Breast epithelium (tissue), 4 donors: Measurements from ENCODE around the gene MSX2. TPM values are rescaled to one million over a fixed set of nuclear protein-coding genes. Genes with fewer than 3 reads are reported as not detected.

Experiments used
- DNase-seq, 2 donors: peaks; one replicate each; pipeline ENCODE4 v3.0.0-alpha.2; 2019; ENCODE audit warnings: low spot score in 2 of 2
- H3K27ac ChIP-seq, 2 donors: fragments of 200-600 bp; sonication (generic) in 1 of 2; one replicate each; pipeline ENCODE4 v1.5.1; 2016 to 2019; ENCODE audit warnings: mild to moderate bottlenecking in 1 of 2
- H3K27me3 ChIP-seq, 2 donors: fragments of 200-600 bp; sonication (generic) in 1 of 2; one replicate each; pipeline versions ENCODE4 v1.5.1 to v1.6.0; 2017 to 2019; ENCODE audit warnings: control low read depth in 1 of 2, mild to moderate bottlenecking in 1 of 2
- H3K36me3 ChIP-seq: fragments of 200-600 bp; one replicate; pipeline ENCODE4 v1.5.1; 2019
- H3K4me1 ChIP-seq, 2 donors: fragments of 200-600 bp; sonication (generic); one replicate each; pipeline ENCODE4 v1.5.1; 2016 to 2019; ENCODE audit warnings: control low read depth in 1 of 2
- H3K4me3 ChIP-seq, 3 donors: fragments of 200-600 bp; sonication (generic); 1 replicate in 2 of 3; 2 replicates in 1 of 3; pipeline ENCODE4 v1.5.1; 2016 to 2019; ENCODE audit warnings: mild to moderate bottlenecking in 3 of 3, moderate library complexity in 2 of 3
- H3K9me3 ChIP-seq, 2 donors: fragments of 200-600 bp; sonication (generic) in 1 of 2; one replicate each; pipeline ENCODE4 v1.5.1; 2016 to 2019; ENCODE audit warnings: control low read depth in 1 of 2
- CTCF ChIP-seq, 3 donors: fragments of 450-650 bp; IDR thresholded peaks; one replicate each; pipeline ENCODE4 v1.5.1; 2016 to 2017; ENCODE audit warnings: antibody characterized with exemption in 3 of 3, mild to moderate bottlenecking in 3 of 3, moderate library complexity in 3 of 3
- POLR2A ChIP-seq: fragments of 450-650 bp; IDR thresholded peaks from one replicate; pipeline ENCODE4 v1.6.1; 2016; ENCODE audit warnings: antibody characterized with exemption, mild to moderate bottlenecking, moderate library complexity
- POLR2AphosphoS5 ChIP-seq, 3 donors: sonication (generic); formaldehyde crosslinking; IDR thresholded peaks; one replicate each; pipeline ENCODE4 v1.6.1; 2017; ENCODE audit warnings: antibody characterized with exemption in 3 of 3
- intact Hi-C: fragments of 100-400 bp; cut with DNase I; formaldehyde crosslinking; loops from one replicate; pipeline ENCODE4 v1.15.1; 2023; ENCODE audit warnings: low total_unique reads
- total RNA-seq, 3 donors: library from RNA; depleted of rRNA; stranded (reverse); fragments of >200 nt; gene quantifications; one replicate each; pipeline ENCODE4 v1.1.0, GENCODE V29; 2016

MSX2 gene
- total RNA-seq, 3 donors from 2014 or later: 1.6 to 12.7 (median 11.5) TPM

DNA sequence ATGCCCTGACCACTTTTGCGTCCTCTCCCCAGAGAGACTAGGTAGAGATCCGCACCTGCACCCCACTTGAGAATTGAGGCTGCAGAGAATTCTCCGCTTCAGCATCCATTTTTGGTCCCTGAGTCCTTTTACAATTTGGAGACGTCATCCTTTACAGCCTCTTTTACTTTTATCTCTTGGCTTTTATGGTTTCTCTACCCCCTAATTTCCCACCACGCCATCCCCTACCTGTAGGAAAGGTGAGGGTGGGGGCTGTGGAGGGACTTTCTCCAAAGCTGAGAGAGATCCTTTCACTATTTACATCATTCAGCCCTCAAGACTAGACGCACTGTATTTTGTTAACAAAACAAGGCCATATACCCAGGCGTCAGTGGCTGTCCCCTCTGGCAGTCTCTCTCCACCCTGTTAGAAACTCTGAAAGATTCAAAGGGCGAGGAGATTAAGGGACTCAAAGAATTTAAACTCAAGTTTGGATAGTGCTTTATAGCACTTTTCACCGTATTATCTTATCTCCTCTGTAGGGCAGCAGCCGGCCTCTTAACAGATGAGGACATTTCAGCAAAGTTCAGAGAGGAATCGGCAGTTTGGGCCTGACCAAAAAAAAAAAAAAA, 1.7 kb downstream of the MSX2 start:
- intact Hi-C loops: loop anchor here (5.0 kb wide), 1 partner anchor 916 kb away; no protein-coding TSS in a partner anchor
- Histone ChIP-seq H3K27ac (no peak overlapping the region), H3K27me3 (peaks cover 0 to 21% of the 10 kb centered on the region in 2 donors), H3K4me1 (no peaks in the 10 kb centered on the region), H3K4me3 (peak overlapping the region in 2 of 3 donors; percentile 76 to 89), H3K9me3 (no peaks in the 10 kb centered on the region), H3K36me3 (no peaks in the 10 kb centered on the region)
- no peak for DNase-seq
- TF ChIP-seq POLR2AphosphoS5 (IDR thresholded peaks at IDR 0.05) (no peak), CTCF (IDR thresholded peaks at IDR 0.05) (no peak), POLR2A (no peak)

DNA sequence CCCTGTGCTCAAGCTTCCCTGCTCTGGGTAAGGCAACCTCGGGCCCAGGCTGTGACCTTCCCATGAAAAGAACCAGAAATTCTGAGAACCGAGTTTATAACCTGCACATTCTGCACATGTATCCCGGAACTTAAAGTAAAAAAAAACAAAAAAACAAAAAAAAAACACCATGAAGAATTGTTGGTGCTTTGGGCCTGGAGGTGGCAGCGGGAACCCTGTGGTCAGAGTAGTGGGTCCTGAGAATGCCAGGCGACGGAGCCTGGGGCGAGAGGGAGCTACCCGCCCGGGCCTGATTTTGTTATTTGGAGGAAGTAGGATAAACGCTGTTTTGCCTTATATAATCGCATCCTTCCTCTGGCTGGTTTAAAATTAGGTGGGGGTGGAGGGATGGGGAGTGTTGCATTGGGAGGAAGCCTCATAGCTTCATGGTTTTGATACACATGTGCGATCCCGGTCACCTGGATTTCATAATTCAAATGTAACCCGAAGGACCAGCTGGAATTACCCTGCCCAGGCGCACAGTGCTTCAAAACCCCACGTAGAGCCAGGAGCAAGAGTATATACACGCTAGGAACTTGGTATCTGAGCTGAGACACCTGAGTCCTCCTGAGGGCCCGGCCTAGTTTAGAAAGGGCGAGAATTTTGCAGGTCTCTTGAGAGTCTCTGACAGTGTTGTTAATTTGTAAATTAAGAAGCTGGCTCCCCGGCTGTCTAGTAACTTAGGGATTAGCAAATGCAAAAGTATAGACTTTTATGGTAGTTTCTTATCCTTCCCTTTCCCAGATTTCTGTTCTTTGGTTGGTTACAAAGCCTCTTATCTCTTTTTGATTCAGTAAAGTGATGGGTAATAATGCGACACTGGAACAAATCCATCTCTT, 2.8 kb downstream of the MSX2 start:
- Histone ChIP-seq H3K9me3 (no peaks in the 10 kb centered on the region), H3K36me3 (no peaks in the 10 kb centered on the region), H3K4me1 (no peaks in the 10 kb centered on the region), H3K27me3 (peaks cover 0 to 11% of the 10 kb centered on the region in 2 donors), H3K27ac (peak overlapping the region in 1 of 2 donors; percentile 3), H3K4me3 (peak overlapping the region in 2 of 3 donors; percentile 24 to 76)
- TF ChIP-seq POLR2AphosphoS5 (IDR thresholded peaks at IDR 0.05) (no peak), CTCF (IDR thresholded peaks at IDR 0.05) (no peak), POLR2A (no peak)
- no peak for DNase-seq
- intact Hi-C loops: loop anchor here (5.0 kb wide), 1 partner anchor 915 kb away; no protein-coding TSS in a partner anchor

DNA sequence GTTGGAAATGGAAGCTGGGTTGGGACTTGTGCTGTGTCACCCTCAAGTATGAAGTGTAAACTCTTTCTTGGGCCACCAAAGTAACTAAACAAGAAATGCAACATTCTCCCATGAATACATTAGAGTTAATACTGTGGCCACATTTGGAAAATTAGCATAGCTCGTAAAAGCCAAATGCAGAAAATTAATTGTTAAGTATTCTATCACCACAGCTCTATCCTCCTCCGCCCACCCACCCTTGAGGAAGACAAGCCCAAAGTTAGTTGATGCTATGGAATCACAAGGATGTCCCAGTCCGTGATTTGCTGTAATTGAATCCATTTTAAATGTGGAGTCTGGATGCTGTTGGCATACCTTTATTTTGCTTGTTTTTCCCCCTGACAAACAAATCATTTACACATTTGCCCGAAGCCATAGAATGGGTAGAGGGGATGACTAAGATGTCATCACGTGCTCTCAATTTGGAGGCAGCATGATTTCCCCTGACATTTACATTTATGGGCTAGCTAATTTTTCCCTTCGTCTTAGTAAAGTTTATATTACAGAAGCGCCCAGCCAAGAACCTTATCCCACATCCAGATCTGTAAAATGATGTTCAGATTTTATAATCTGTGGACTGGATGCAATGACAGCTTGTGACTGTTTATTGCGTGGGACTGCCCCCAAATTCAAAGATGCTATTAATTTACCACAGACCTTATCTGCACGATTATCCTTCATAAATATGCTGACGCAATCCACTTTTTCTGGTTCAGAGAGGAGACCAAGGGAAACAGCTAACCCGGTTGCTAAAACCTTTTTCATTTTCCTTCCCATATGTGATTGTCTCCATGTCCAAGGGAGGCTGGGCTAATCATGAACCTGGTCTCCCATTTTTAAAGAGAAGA, 3.7 kb downstream of the MSX2 start:
- Histone ChIP-seq H3K9me3 (no peaks in the 10 kb centered on the region), H3K4me1 (no peaks in the 10 kb centered on the region), H3K27ac (no peak overlapping the region), H3K4me3 (no peak overlapping the region), H3K36me3 (no peaks in the 10 kb centered on the region), H3K27me3 (peaks cover 0 to 12% of the 10 kb centered on the region in 2 donors)
- TF ChIP-seq POLR2AphosphoS5 (IDR thresholded peaks at IDR 0.05): no peak
- TF ChIP-seq POLR2A: no peak
- no peak for TF ChIP-seq CTCF (IDR thresholded peaks at IDR 0.05)
- no peak for DNase-seq
- intact Hi-C loops: loop anchor here (5.0 kb wide), 1 partner anchor 914 kb away; no protein-coding TSS in a partner anchor

GRCh38 chr5:174729075-174729680, 4.8 kb downstream of the MSX2 start:
- DNase-seq: no peak
- Histone ChIP-seq H3K36me3 (no peaks in the 10 kb centered on the region), H3K9me3 (no peaks in the 10 kb centered on the region), H3K4me3 (no peak overlapping the region), H3K27ac (no peak overlapping the region), H3K4me1 (no peaks in the 10 kb centered on the region), H3K27me3 (peaks cover 0 to 10% of the 10 kb centered on the region in 2 donors)
- TF ChIP-seq POLR2AphosphoS5 (IDR thresholded peaks at IDR 0.05): no peak
- no peak for TF ChIP-seq POLR2A
- no peak for TF ChIP-seq CTCF (IDR thresholded peaks at IDR 0.05)
- intact Hi-C loops: loop anchor here (5.0 kb wide), 1 partner anchor 913 kb away; no protein-coding TSS in a partner anchor
